GM18868 (cell line): Measurements from ENCODE around the gene PCGF1.

Experiments
- ATAC-seq: cut with Tn5 transposase; IDR thresholded peaks from one replicate; pipeline ENCODE4 v1.9.1; 2021; ENCODE audit warnings: mild to moderate bottlenecking, moderate library complexity; ENCODE audit not compliant: unreplicated experiment

Gene PCGF1

DNA sequence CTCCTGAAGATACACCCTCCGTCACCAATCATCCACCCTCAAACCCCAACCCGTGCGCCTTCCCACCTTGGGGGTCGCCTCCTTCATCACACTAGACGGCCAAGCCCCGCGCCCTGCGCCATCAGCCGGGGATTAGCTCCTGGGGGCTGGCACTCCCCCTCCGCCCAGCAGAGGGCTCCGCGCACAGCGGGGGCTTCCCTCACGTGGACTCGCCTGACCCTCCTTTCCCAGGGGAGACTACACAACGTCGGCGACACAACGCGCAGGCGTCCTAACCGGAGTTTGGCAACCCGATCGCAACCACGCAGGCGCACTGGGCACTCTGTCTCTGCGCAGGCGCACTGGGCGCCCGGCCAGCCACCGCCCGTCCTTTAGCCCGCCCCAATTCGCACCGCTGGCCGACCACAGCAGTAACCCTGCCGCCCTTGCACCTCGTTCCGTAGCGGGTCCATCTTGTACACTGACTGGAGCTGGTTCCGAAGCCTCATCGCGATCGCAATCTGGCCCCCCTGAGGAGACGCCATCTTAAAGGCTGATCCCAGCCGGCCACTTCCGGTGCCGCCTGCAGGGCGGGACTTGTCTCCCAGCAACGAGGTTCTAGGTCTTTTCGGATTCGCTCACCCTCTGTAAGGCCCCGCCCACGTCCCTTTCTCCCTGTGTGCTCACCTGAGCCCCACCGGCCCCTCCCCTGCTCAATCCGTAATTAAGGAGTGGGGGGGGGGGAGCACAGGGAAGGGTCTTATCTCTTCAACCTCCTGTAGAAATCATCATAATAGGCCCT lies at the start of gene PCGF1:
TSS of gene PCGF1 (minus strand) at position 551 of the 781 bp plus-strand sequence. CDS start at position 524, 27 bp downstream.
- peak; percentile 87 for ATAC-seq

DNA sequence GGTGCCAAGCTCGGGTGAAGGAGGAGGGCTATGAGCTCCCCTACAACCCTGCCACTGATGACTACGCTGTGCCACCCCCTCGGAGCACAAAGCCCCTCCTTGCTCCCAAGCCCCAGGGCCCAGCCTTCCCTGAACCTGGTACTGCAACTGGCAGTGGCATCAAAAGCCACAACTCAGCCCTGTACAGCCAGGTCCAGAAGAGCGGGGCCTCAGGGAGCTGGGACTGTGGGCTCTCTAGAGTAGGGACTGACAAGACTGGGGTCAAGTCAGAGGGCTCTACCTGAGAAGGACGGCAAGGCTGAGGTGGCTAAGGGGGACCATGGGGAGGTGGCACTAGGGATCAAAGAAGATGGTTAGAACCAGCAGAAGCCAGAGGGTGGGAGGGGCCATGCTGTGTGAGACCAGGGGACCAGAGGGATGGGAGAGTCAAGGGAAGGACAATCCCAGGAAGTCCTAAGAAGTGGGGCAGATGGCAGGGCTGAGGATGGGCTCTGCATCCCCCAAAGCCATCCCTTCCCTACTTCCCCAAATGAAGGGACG lies 49.4 kb upstream of the PCGF1 start:
- ATAC-seq: no peak

GRCh38 chr2:74556159-74556558 lies 48.7 kb upstream of the PCGF1 start:
- no peak for ATAC-seq

DNA sequence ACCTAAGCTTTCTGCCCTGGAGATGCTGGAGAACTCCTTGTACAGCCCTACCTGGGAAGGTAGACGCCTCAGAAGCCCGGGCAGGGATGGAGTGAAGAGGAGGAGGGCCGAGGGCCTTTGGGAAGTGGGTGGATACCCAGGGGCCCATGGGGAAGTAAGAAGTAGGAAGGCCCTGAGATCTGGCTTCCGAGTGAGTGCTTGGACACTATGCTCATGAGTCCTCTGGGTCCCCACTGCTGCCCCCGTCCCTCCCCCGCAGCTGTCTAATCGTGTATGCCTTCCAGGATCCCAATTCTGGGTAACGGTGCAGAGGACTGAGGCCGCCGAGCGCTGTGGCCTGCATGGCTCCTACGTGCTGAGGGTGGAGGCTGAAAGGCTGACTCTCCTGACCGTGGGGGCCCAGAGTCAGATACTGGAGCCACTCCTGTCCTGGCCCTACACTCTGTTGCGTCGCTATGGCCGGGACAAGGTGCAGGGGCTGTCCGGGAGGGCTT lies 48.2 kb upstream of the PCGF1 start:
- no peak for ATAC-seq

- peak; percentile 38 for ATAC-seq
These were observed 47.5 kb upstream of the PCGF1 start for GRCh38 chr2:74554820-74555531.

- peak; percentile 61 for ATAC-seq
These were observed 46.7 kb upstream of the PCGF1 start, which contains the start of the genes DOK1 and LOXL3 for GRCh38 chr2:74553892-74554819. DOK1 (plus strand) TSS chr2:74554720; CDS start chr2:74554755, 35 bp downstream. LOXL3 (minus strand) TSS chr2:74553942; CDS start chr2:74552634, 1,308 bp downstream.

GRCh38 chr2:74552914-74553811 lies 45.7 kb upstream of the PCGF1 start:
- no peak for ATAC-seq

- no peak for ATAC-seq
These were observed 44.7 kb upstream of the PCGF1 start for GRCh38 chr2:74551942-74552913.

- ATAC-seq: no peak
These were observed 44.0 kb upstream of the PCGF1 start for GRCh38 chr2:74551530-74551929.

GRCh38 chr2:74550231-74550630 lies 42.7 kb upstream of the PCGF1 start:
- ATAC-seq: no peak

DNA sequence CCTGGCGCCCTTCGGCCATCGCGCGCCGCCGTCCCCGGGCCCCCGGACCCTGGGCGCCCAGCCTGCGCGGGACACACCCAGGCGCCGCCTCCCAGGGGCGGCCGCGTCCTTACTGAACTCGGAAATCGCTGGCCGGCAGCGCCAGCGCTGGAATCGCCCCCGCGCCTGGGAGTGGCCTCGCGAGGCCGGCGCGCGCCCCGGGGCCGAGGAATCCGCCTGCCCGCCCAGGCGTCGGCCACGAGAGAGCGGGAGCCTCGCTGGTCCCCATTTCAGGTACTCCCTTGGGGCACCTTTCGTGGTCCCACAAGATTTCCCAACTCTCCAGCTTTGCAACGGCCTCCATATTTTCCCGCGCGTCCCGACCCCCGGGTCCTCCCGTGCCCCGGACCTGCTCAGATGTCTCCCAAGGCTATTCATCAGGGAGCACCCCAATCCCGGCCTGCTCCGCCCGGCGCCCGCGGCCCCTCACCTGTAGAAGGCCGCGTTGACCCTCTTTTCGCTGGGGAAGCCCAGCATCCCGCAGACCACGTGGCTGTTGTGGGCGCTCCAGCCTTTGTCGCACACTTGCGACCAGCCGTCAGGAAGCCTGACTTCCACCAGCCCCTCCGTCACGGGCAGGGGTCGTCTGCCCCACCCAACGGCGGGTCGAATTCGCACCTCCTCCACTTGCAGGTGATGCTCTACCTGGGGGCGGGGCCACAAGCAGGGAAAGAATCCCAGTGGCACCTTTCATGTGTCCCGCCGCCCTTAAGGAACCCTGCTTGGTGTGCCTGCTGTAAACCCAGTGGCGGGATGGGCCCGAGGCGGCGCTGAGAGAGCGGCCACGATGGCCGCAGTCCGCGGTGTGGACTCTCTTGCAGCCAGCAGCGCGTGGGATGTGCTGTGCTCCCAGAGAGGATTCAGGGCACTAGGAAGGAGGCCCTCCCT lies 41.7 kb upstream of the PCGF1 start:
- peak; percentile 38 for ATAC-seq

DNA sequence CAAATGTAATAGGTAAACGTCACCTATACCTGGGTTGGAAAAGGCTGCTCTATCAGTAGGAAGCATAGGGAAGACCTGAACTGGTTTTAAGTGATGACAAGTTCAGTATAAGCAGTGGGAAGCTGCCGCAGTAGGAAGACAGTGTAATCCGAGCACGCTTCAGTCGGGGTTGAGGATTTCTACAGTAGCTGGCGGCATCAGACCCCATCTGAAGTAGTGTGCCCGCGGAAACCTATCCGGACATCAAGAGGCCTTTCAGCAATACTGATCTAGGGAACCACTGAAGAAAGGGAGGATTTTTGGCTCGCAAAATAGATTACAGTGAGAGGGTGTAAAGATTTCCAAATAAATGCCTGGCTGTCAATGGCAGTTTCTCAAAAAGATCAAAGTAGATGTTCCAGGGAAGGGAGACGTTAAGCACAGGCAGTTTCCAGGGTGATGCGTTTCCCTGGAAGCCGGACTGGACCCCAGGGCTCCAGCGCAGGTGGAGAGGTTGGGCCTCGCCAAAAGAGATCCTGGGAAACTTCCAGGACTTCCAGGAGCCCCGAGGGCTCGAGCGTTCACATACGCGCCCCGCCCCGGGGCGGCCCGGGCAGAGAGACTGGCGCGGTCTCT lies 40.9 kb upstream of the PCGF1 start:
- ATAC-seq: no peak

DNA sequence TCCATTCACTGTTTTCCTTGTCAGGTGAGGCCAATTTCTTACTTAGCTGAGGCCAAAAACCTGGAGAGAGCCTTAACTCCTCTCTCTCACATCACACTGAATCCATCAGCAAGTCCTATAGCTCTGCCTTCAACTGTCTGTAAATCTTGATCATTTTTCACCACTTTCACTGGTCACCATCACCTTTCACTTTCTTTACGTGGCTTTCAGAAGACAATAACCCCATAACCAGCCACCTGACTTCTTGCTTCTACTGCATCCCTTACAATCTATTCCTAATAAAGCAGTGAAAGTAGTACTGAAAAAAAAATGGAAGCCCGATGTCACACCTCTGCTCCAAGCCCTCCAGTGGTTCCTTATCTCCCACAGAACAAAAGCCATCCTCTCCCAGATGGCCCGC lies 38.5 kb upstream of the PCGF1 start:
- ATAC-seq: no peak

GRCh38 chr2:74544634-74545033 lies 37.1 kb upstream of the PCGF1 start:
- no peak for ATAC-seq

- ATAC-seq: no peak
These were observed 35.5 kb upstream of the PCGF1 start for GRCh38 chr2:74542978-74543377.

GRCh38 chr2:74540291-74540690 lies 32.8 kb upstream of the PCGF1 start:
- ATAC-seq: no peak

DNA sequence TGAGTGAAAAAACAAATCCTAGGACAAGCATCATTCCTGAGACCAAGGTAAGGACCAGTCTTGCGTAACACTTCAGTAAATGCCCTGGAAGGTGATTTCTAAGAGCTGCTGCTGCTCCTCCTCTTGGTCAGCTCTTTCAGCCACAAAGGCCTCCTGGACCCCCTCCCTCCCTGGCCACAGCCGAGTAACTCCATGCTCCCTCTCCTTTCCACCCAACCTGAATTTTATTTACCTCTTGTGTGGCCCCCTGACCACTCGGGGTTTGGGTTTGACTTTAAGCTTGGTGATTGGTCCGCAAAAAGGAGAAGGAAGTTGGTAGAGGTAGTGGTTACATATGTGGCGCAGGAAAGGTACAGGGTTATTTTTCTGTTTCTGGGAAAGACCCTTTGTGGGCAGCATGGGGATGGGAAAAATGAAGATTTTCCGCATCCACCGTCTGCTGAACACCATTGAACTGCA lies 31.4 kb upstream of the PCGF1 start:
- ATAC-seq: peak; percentile 77
